ENCODE measurements around the gene TTLL3. TPM values are rescaled to one million over a fixed set of nuclear protein-coding genes. Genes with fewer than 3 reads are reported as not detected.
A peak's percentile ranks its signal among the peaks of the same experiment; 100 is the strongest.

The TTLL3 gene
- total RNA-seq, 1 donor from 2014 or later = 45.7 TPM

GRCh38 chr3:9826815-9827573, 16.9 kb downstream of the TTLL3 start:
- no peaks in the 10 kb centered on the region for H3K36me3 Mint-ChIP-seq (ENCODE audit: unreplicated experiment)
- no peaks in the 10 kb centered on the region for H3K4me1 Mint-ChIP-seq (ENCODE audit: low read depth, unreplicated experiment)
- peaks cover 2% of the 10 kb centered on the region for H3K27me3 Mint-ChIP-seq (ENCODE audit: unreplicated experiment)
- TF ChIP-seq CTCF (IDR thresholded peaks at IDR 0.05; ENCODE audit: partially characterized antibody, unreplicated experiment) = peak; percentile 60
- H3K4me3 Mint-ChIP-seq (ENCODE audit: unreplicated experiment) = no peak overlapping the region
- H3K9me3 Mint-ChIP-seq (ENCODE audit: unreplicated experiment) = peaks cover 2% of the 10 kb centered on the region
- H3K27ac Mint-ChIP-seq (ENCODE audit: unreplicated experiment) = peak overlapping the region; percentile 52
- DNase-seq = peak; percentile 36

GRCh38 chr3:9828801-9829755, 19.0 kb downstream of the TTLL3 start:
- Mint-ChIP-seq H3K4me1 (ENCODE audit: low read depth, unreplicated experiment) (no peaks in the 10 kb centered on the region), H3K9me3 (ENCODE audit: unreplicated experiment) (peaks cover 3% of the 10 kb centered on the region), H3K27ac (ENCODE audit: unreplicated experiment) (no peak overlapping the region), H3K36me3 (ENCODE audit: unreplicated experiment) (no peaks in the 10 kb centered on the region), H3K27me3 (ENCODE audit: unreplicated experiment) (no peaks in the 10 kb centered on the region), H3K4me3 (ENCODE audit: unreplicated experiment) (no peak overlapping the region)
- no peak for DNase-seq
- TF ChIP-seq CTCF (IDR thresholded peaks at IDR 0.05; ENCODE audit: partially characterized antibody, unreplicated experiment) = no peak

- no peak for DNase-seq
- H3K27ac Mint-ChIP-seq (ENCODE audit: unreplicated experiment) = no peak overlapping the region
- no peaks in the 10 kb centered on the region for H3K36me3 Mint-ChIP-seq (ENCODE audit: unreplicated experiment)
- H3K9me3 Mint-ChIP-seq (ENCODE audit: unreplicated experiment) = peaks cover 5% of the 10 kb centered on the region
- no peaks in the 10 kb centered on the region for H3K4me1 Mint-ChIP-seq (ENCODE audit: low read depth, unreplicated experiment)
- no peaks in the 10 kb centered on the region for H3K27me3 Mint-ChIP-seq (ENCODE audit: unreplicated experiment)
- H3K4me3 Mint-ChIP-seq (ENCODE audit: unreplicated experiment) = no peak overlapping the region
- TF ChIP-seq CTCF (IDR thresholded peaks at IDR 0.05; ENCODE audit: partially characterized antibody, unreplicated experiment) = no peak
These were observed 21.2 kb downstream of the TTLL3 start for GRCh38 chr3:9831253-9831652.

- Mint-ChIP-seq H3K36me3 (ENCODE audit: unreplicated experiment) (no peaks in the 10 kb centered on the region), H3K4me3 (ENCODE audit: unreplicated experiment) (no peak overlapping the region), H3K27ac (ENCODE audit: unreplicated experiment) (no peak overlapping the region), H3K4me1 (ENCODE audit: low read depth, unreplicated experiment) (no peaks in the 10 kb centered on the region), H3K27me3 (ENCODE audit: unreplicated experiment) (no peaks in the 10 kb centered on the region), H3K9me3 (ENCODE audit: unreplicated experiment) (peaks cover 6% of the 10 kb centered on the region)
- TF ChIP-seq CTCF (IDR thresholded peaks at IDR 0.05; ENCODE audit: partially characterized antibody, unreplicated experiment) = no peak
- no peak for DNase-seq
These were observed 23.0 kb downstream of the TTLL3 start for GRCh38 chr3:9833078-9833477.

Measured in glutamatergic neuron (in vitro differentiated cells).